Keratinocyte (primary cell): ENCODE data around the gene PRDX5. TPM values are rescaled to one million over a fixed set of nuclear protein-coding genes. Genes with fewer than 3 reads are reported as not detected.
A peak's percentile ranks its signal among the peaks of the same experiment; 100 is the strongest.
"Not testable (repeated sequence)": the region's sequence is repeated elsewhere in the genome, so short reads cannot be mapped to it uniquely, and the experiment has no call there.

Experiments
- DNase-seq: peaks from one replicate; pipeline ENCODE4 v3.0.0-alpha.2; 2011; ENCODE audit warnings: low read depth, missing footprints, low spot score
- FAIRE-seq: peaks from 2 replicates; lab custom pipeline; 2011; peaks lifted over from hg19 to GRCh38; lab: Jason Lieb, UNC
- H2AFZ ChIP-seq: 2 replicates; pipeline ENCODE4 v1.6.0; 2012; ENCODE audit warnings: low read length, control low read depth, inconsistent platforms; ENCODE audit not compliant: control insufficient read depth
- H3K27ac ChIP-seq: 2 replicates; pipeline ENCODE4 v1.5.1; 2011; ENCODE audit warnings: low read length; ENCODE audit not compliant: control insufficient read depth, insufficient read depth
- H3K27me3 ChIP-seq: 3 replicates; pipeline ENCODE4 v1.6.0; 2011; ENCODE audit warnings: low read length; ENCODE audit not compliant: control insufficient read depth, insufficient read depth; ENCODE audit errors: extremely low read depth
- H3K36me3 ChIP-seq, 2 experiments: 2 replicates in 1 of 2; 3 replicates in 1 of 2; pipeline ENCODE4 v1.5.1; 2011; ENCODE audit warnings: low read length in 2 of 2, mild to moderate bottlenecking in 1 of 2; ENCODE audit not compliant: control insufficient read depth in 2 of 2, insufficient read depth in 2 of 2; ENCODE audit errors: extremely low read depth in 1 of 2
- H3K4me1 ChIP-seq: 3 replicates; pipeline ENCODE4 v1.5.1; 2011; ENCODE audit warnings: low read length; ENCODE audit not compliant: control insufficient read depth, insufficient read depth; ENCODE audit errors: extremely low read depth
- H3K4me2 ChIP-seq: 3 replicates; pipeline ENCODE4 v1.6.0; 2011; ENCODE audit warnings: low read depth, low read length; ENCODE audit not compliant: control insufficient read depth, insufficient read depth; ENCODE audit errors: extremely low read depth
- H3K4me3 ChIP-seq, 3 experiments: fragments of 200-600 bp in 1 of 3; sonication (generic) in 1 of 3; 2 replicates in 2 of 3; 3 replicates in 1 of 3; pipeline ENCODE4 v1.5.1; 2011 to 2016; ENCODE audit warnings: low read length in 3 of 3, mild to moderate bottlenecking in 3 of 3, control low read depth in 2 of 3, inconsistent platforms in 1 of 3, low read depth in 1 of 3, mixed read lengths in 1 of 3, mixed run types in 1 of 3, moderate library complexity in 1 of 3; ENCODE audit not compliant: control insufficient read depth in 2 of 3, insufficient read depth in 2 of 3; ENCODE audit errors: extremely low read depth in 1 of 3
- H3K79me2 ChIP-seq: 2 replicates; pipeline ENCODE4 v1.6.0; 2012; ENCODE audit warnings: low read length; ENCODE audit not compliant: control insufficient read depth, insufficient read depth
- H3K9ac ChIP-seq: 3 replicates; pipeline ENCODE4 v1.6.0; 2011; ENCODE audit warnings: low read length; ENCODE audit not compliant: control insufficient read depth, insufficient read depth; ENCODE audit errors: extremely low read depth
- H3K9me1 ChIP-seq: 3 replicates; pipeline ENCODE4 v1.6.0; 2011; ENCODE audit warnings: low read length; ENCODE audit not compliant: control insufficient read depth, insufficient read depth; ENCODE audit errors: extremely low read depth
- H3K9me3 ChIP-seq: 2 replicates; pipeline ENCODE4 v1.5.1; 2012; ENCODE audit warnings: low read depth, low read length; ENCODE audit not compliant: control insufficient read depth
- H4K20me1 ChIP-seq: 3 replicates; pipeline ENCODE4 v1.6.0; 2011; ENCODE audit warnings: low read length; ENCODE audit not compliant: control insufficient read depth, insufficient read depth; ENCODE audit errors: extremely low read depth
- EZH2 ChIP-seq: IDR thresholded peaks from one replicate; pipeline ENCODE4 v1.6.1; 2012; ENCODE audit warnings: inconsistent platforms, mild to moderate bottlenecking, low read length, moderate library complexity
- dilution Hi-C: fragments of 300-500 bp; cut with MboI; formaldehyde crosslinking; loops from one replicate; pipeline ENCODE4 v1.7.0; 2020; ENCODE audit warnings: low sequenced_read_pairs; ENCODE audit not compliant: extremely low pct_ligation_motif_present
- polyA plus RNA-seq, 5 experiments: library from polyadenylated mRNA; depleted of rRNA in 3 of 5; stranded (reverse) in 3 of 5; stranded (forward) in 1 of 5; unstranded in 1 of 5; fragments of >200 nt; gene quantifications; 1 replicate in 1 of 5; 2 replicates in 3 of 5; 3 replicates in 1 of 5; pipeline versions ENCODE4 v1.2.1 to v1.2.3, GENCODE V29; 2011 to 2012; ENCODE audit warnings: missing spikeins in 2 of 5, low read depth in 1 of 5, low replicate concordance in 1 of 5
- TF ChIP-seq, protein P1 (sequence below), 3 experiments: IDR thresholded peaks in 1 of 3; conservative IDR thresholded peaks in 1 of 3; optimal IDR thresholded peaks in 1 of 3; 2 replicates in 2 of 3; 3 replicates in 1 of 3; pipeline versions ENCODE3 to v1.5.1; 2011; ENCODE audit warnings: low read length in 3 of 3, mild to moderate bottlenecking in 3 of 3, moderate library complexity in 2 of 3, control low read depth in 1 of 3, inconsistent platforms in 1 of 3; ENCODE audit not compliant: insufficient read depth in 2 of 3; ENCODE audit errors: extremely low read depth in 1 of 3

The PRDX5 gene
- polyA plus RNA-seq, 1 donor (not counting 4 experiments of a cell fraction or from before 2014, with no cell fraction given) = 590 TPM

DNA sequence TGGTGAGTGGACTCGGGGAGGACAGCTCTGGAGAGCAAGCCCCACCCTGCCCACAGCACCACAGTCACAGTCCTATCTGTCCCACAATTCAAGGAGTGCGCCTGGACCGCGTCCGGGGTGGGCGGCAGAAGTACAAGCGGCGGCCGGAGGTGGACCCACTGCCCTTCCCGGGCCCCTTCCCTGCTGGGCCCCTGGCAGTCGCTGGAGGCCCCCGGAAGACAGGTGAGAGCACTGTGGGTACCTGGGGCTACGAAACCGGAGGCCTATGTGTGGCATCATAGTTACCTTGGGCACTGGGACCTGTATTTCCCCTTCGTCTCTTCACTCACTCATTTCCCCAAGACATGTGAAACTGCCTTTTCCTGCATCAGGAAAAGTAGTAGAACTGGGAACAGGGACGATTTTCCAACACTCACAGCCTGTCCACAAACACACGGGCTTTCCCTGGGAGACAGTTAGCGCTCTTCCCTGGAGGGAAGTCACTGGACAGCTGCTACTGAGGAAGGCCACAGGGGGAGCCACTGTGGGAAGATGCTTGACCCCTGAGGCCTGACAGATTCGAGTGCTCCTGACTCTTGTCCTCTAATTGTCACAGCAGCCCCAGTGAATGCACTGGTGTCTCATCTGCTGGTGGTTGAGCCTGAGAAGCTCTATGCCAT is 3.6 kb upstream of the PRDX5 start:
- TF ChIP-seq, protein P1, sequence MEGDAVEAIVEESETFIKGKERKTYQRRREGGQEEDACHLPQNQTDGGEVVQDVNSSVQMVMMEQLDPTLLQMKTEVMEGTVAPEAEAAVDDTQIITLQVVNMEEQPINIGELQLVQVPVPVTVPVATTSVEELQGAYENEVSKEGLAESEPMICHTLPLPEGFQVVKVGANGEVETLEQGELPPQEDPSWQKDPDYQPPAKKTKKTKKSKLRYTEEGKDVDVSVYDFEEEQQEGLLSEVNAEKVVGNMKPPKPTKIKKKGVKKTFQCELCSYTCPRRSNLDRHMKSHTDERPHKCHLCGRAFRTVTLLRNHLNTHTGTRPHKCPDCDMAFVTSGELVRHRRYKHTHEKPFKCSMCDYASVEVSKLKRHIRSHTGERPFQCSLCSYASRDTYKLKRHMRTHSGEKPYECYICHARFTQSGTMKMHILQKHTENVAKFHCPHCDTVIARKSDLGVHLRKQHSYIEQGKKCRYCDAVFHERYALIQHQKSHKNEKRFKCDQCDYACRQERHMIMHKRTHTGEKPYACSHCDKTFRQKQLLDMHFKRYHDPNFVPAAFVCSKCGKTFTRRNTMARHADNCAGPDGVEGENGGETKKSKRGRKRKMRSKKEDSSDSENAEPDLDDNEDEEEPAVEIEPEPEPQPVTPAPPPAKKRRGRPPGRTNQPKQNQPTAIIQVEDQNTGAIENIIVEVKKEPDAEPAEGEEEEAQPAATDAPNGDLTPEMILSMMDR (optimal IDR thresholded peaks at IDR 0.05 in 1 of 3, IDR thresholded peaks at IDR 0.05 in 1 of 3, conservative IDR thresholded peaks at IDR 0.05 in 1 of 3; ENCODE audit: extremely low read depth in 1 of 3, insufficient read depth in 2 of 3, low read length in 3 of 3) = peak; percentile 3 to 21 (median 20)
- no peak for TF ChIP-seq EZH2
- Histone ChIP-seq H3K9me3 (no peaks in the 10 kb centered on the region), H3K4me1 (peaks cover 33% of the 10 kb centered on the region), H4K20me1 (peaks cover 3% of the 10 kb centered on the region), H3K4me2 (no peak overlapping the region), H2AFZ (no peak overlapping the region), H3K79me2 (peaks cover 22% of the 10 kb centered on the region), H3K4me3 (no peak overlapping the region), H3K36me3 (peaks cover 13 to 22% of the 10 kb centered on the region in 2 experiments), H3K27me3 (no peaks in the 10 kb centered on the region), H3K9me1 (no peaks in the 10 kb centered on the region), H3K9ac (no peak overlapping the region), H3K27ac (no peak overlapping the region)
- dilution Hi-C loops = no loop called here
- DNase-seq = no peak
- FAIRE-seq = no peak

DNA sequence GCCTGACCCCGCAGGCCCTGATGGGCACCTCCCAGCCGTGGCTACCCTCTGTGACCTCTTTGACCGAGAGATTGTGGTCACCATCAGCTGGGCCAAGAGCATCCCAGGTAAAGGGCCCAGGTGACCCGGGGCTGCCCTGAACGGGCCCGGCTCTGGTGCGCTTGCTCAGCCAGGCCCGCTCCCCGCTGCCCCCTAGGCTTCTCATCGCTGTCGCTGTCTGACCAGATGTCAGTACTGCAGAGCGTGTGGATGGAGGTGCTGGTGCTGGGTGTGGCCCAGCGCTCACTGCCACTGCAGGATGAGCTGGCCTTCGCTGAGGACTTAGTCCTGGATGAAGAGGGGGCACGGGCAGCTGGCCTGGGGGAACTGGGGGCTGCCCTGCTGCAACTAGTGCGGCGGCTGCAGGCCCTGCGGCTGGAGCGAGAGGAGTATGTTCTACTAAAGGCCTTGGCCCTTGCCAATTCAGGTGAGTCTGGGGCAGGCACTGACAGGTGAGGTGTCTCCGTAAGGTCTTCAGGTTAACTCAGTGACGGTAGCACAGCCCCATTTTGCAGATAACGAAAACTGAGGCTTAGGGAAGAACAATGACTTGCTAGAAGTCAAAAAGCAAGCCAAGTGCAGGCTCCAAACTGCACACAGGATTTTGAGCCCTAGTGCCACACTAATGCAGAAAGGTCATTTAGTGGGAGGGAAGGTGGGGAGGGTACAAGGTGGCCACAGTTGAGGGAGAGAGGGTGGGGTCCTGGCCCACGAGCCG is 2.9 kb upstream of the PRDX5 start:
- Histone ChIP-seq H3K36me3 (peaks cover 13 to 26% of the 10 kb centered on the region in 2 experiments), H3K4me1 (peaks cover 37% of the 10 kb centered on the region), H3K79me2 (peaks cover 27% of the 10 kb centered on the region), H2AFZ (no peak overlapping the region), H3K9ac (no peak overlapping the region), H3K4me2 (no peak overlapping the region), H3K27ac (no peak overlapping the region), H3K9me3 (no peaks in the 10 kb centered on the region), H3K9me1 (no peaks in the 10 kb centered on the region), H4K20me1 (peaks cover 3% of the 10 kb centered on the region), H3K27me3 (no peaks in the 10 kb centered on the region), H3K4me3 (no peak overlapping the region)
- TF ChIP-seq EZH2 = no peak
- TF ChIP-seq, protein P1 (optimal IDR thresholded peaks at IDR 0.05 in 1 of 3, IDR thresholded peaks at IDR 0.05 in 1 of 3, conservative IDR thresholded peaks at IDR 0.05 in 1 of 3; ENCODE audit: extremely low read depth in 1 of 3, insufficient read depth in 2 of 3, low read length in 3 of 3) = no peak
- DNase-seq (no peak), FAIRE-seq (no peak)
- dilution Hi-C loops = no loop called here

DNA sequence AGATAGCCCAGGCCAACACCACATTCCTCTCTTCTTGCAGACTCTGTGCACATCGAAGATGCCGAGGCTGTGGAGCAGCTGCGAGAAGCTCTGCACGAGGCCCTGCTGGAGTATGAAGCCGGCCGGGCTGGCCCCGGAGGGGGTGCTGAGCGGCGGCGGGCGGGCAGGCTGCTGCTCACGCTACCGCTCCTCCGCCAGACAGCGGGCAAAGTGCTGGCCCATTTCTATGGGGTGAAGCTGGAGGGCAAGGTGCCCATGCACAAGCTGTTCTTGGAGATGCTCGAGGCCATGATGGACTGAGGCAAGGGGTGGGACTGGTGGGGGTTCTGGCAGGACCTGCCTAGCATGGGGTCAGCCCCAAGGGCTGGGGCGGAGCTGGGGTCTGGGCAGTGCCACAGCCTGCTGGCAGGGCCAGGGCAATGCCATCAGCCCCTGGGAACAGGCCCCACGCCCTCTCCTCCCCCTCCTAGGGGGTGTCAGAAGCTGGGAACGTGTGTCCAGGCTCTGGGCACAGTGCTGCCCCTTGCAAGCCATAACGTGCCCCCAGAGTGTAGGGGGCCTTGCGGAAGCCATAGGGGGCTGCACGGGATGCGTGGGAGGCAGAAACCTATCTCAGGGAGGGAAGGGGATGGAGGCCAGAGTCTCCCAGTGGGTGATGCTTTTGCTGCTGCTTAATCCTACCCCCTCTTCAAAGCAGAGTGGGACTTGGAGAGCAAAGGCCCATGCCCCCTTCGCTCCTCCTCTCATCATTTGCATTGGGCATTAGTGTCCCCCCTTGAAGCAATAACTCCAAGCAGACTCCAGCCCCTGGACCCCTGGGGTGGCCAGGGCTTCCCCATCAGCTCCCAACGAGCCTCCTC is 2.0 kb upstream of the PRDX5 start:
- H2AFZ ChIP-seq, H3K9me3 ChIP-seq, FAIRE-seq, H3K27ac ChIP-seq, DNase-seq, H3K27me3 ChIP-seq, H3K9me1 ChIP-seq, dilution Hi-C loops, H4K20me1 ChIP-seq: not testable (repeated sequence)
- H3K4me3 ChIP-seq = peak overlapping the region in 2 of 3 experiments; percentile 56 to 73
- peaks cover 18 to 33% of the 10 kb centered on the region in 2 experiments for H3K36me3 ChIP-seq
- peak overlapping the region; percentile 90 for H3K9ac ChIP-seq
- peaks cover 32% of the 10 kb centered on the region for H3K79me2 ChIP-seq
- H3K4me1 ChIP-seq = peaks cover 42% of the 10 kb centered on the region
- peak overlapping the region; percentile 64 for H3K4me2 ChIP-seq
